ENCODE data around the gene CAMK4. TPM values are rescaled to one million over a fixed set of nuclear protein-coding genes. Genes with fewer than 3 reads are reported as not detected.

Gene CAMK4
- total RNA-seq, 1 donor from 2014 or later = 33.7 TPM

- no peaks in the 10 kb centered on the region for H3K27me3 Mint-ChIP-seq (ENCODE audit: unreplicated experiment)
- no peak for DNase-seq
Measured at GRCh38 chr5:111232311-111233051, 8.3 kb downstream of the CAMK4 start.

GRCh38 chr5:111233052-111233374 is 8.8 kb downstream of the CAMK4 start:
- H3K9me3 Mint-ChIP-seq (ENCODE audit: unreplicated experiment) = no peaks in the 10 kb centered on the region

More at GRCh38 chr5:111232311-111233051, 8.3 kb downstream of the CAMK4 start:
- Mint-ChIP-seq H3K36me3 (ENCODE audit: unreplicated experiment) (no peaks in the 10 kb centered on the region), H3K9me3 (ENCODE audit: unreplicated experiment) (no peaks in the 10 kb centered on the region), H3K4me1 (ENCODE audit: low read depth, unreplicated experiment) (peaks cover 26% of the 10 kb centered on the region), H3K4me3 (ENCODE audit: unreplicated experiment) (no peak overlapping the region), H3K27ac (ENCODE audit: unreplicated experiment) (peak overlapping the region; percentile 24)
- no peak for TF ChIP-seq CTCF (IDR thresholded peaks at IDR 0.05; ENCODE audit: partially characterized antibody, unreplicated experiment)

GRCh38 chr5:111234125-111234524 is 9.9 kb downstream of the CAMK4 start:
- Mint-ChIP-seq H3K4me3 (ENCODE audit: unreplicated experiment) (no peak overlapping the region), H3K9me3 (ENCODE audit: unreplicated experiment) (no peaks in the 10 kb centered on the region), H3K36me3 (ENCODE audit: unreplicated experiment) (no peaks in the 10 kb centered on the region), H3K27me3 (ENCODE audit: unreplicated experiment) (no peaks in the 10 kb centered on the region), H3K27ac (ENCODE audit: unreplicated experiment) (no peak overlapping the region), H3K4me1 (ENCODE audit: low read depth, unreplicated experiment) (peaks cover 24% of the 10 kb centered on the region)
- no peak for TF ChIP-seq CTCF (IDR thresholded peaks at IDR 0.05; ENCODE audit: partially characterized antibody, unreplicated experiment)
- DNase-seq = no peak

More at GRCh38 chr5:111233052-111233374, 8.8 kb downstream of the CAMK4 start:
- Mint-ChIP-seq H3K4me1 (ENCODE audit: low read depth, unreplicated experiment) (peaks cover 27% of the 10 kb centered on the region), H3K27ac (ENCODE audit: unreplicated experiment) (no peak overlapping the region), H3K27me3 (ENCODE audit: unreplicated experiment) (no peaks in the 10 kb centered on the region), H3K4me3 (ENCODE audit: unreplicated experiment) (no peak overlapping the region), H3K36me3 (ENCODE audit: unreplicated experiment) (no peaks in the 10 kb centered on the region)
- no peak for TF ChIP-seq CTCF (IDR thresholded peaks at IDR 0.05; ENCODE audit: partially characterized antibody, unreplicated experiment)
- no peak for DNase-seq

- no peaks in the 10 kb centered on the region for H3K9me3 Mint-ChIP-seq (ENCODE audit: unreplicated experiment)
- no peak for TF ChIP-seq CTCF (IDR thresholded peaks at IDR 0.05; ENCODE audit: partially characterized antibody, unreplicated experiment)
- H3K27ac Mint-ChIP-seq (ENCODE audit: unreplicated experiment) = no peak overlapping the region
- no peak for DNase-seq
- H3K27me3 Mint-ChIP-seq (ENCODE audit: unreplicated experiment) = no peaks in the 10 kb centered on the region
- H3K36me3 Mint-ChIP-seq (ENCODE audit: unreplicated experiment) = no peaks in the 10 kb centered on the region
- no peak overlapping the region for H3K4me3 Mint-ChIP-seq (ENCODE audit: unreplicated experiment)
- peaks cover 19% of the 10 kb centered on the region for H3K4me1 Mint-ChIP-seq (ENCODE audit: low read depth, unreplicated experiment)
Measured at GRCh38 chr5:111235635-111236034, 11.5 kb downstream of the CAMK4 start.

GRCh38 chr5:111236348-111236747 is 12.2 kb downstream of the CAMK4 start:
- H3K27me3 Mint-ChIP-seq (ENCODE audit: unreplicated experiment) = no peaks in the 10 kb centered on the region
- H3K36me3 Mint-ChIP-seq (ENCODE audit: unreplicated experiment) = no peaks in the 10 kb centered on the region
- no peaks in the 10 kb centered on the region for H3K9me3 Mint-ChIP-seq (ENCODE audit: unreplicated experiment)
- DNase-seq = no peak
- H3K4me1 Mint-ChIP-seq (ENCODE audit: low read depth, unreplicated experiment) = peaks cover 14% of the 10 kb centered on the region
- no peak overlapping the region for H3K4me3 Mint-ChIP-seq (ENCODE audit: unreplicated experiment)
- H3K27ac Mint-ChIP-seq (ENCODE audit: unreplicated experiment) = no peak overlapping the region
- no peak for TF ChIP-seq CTCF (IDR thresholded peaks at IDR 0.05; ENCODE audit: partially characterized antibody, unreplicated experiment)

All from glutamatergic neuron (in vitro differentiated cells).